22Rv1 (cell line): ENCODE results near the gene HOXD10.

Experiments
- H3K27ac ChIP-seq: fragments of 450-650 bp; 2 replicates; pipeline ENCODE4 v1.5.1; 2017
- CTCF ChIP-seq: fragments of 450-650 bp; IDR thresholded peaks from 2 replicates; pipeline ENCODE4 v1.5.1; 2017; ENCODE audit warnings: mild to moderate bottlenecking
- ZFX ChIP-seq: fragments of 450-650 bp; IDR thresholded peaks from 2 replicates; pipeline ENCODE4 v1.6.1; 2017; ENCODE audit warnings: antibody characterized with exemption, borderline replicate concordance

The HOXD10 gene

DNA sequence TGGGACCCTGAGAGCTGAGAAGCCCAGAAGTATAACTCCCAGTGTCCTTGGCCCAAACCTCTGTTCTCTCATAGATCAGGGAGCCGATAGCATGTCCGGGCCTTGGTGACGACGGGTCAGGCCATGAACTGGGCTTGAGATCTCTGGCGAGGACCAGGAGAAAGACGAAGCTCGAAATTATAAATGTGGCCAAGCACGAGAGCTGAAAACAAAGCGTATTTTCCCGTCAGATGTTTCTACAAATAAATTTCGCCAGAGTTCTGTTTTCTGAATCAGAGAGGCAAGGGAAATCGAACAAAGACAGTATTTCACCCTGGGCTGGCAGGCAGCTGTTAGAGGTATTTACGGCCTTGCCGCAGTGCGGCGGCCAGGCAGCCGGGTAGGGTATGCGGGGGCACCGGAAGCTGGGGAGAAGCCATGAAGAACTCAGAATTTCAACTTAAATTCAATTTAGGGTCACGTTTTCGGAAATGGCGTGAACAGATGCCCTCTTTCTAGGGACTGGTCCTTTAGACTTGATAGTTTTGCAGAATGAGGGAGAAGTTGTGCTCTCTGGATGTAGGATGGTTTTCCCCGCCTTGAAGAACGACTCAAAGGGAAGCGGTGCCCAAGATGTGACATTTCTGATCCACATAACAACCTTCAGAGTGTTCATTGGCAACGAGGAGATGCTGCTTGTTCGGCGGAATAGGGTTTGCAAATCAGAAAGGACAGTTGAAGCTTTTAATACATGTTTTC, 22.5 kb downstream of the HOXD10 start:
- H3K27ac ChIP-seq, result no peak overlapping the region
- TF ChIP-seq ZFX (no peak), CTCF (no peak)

DNA sequence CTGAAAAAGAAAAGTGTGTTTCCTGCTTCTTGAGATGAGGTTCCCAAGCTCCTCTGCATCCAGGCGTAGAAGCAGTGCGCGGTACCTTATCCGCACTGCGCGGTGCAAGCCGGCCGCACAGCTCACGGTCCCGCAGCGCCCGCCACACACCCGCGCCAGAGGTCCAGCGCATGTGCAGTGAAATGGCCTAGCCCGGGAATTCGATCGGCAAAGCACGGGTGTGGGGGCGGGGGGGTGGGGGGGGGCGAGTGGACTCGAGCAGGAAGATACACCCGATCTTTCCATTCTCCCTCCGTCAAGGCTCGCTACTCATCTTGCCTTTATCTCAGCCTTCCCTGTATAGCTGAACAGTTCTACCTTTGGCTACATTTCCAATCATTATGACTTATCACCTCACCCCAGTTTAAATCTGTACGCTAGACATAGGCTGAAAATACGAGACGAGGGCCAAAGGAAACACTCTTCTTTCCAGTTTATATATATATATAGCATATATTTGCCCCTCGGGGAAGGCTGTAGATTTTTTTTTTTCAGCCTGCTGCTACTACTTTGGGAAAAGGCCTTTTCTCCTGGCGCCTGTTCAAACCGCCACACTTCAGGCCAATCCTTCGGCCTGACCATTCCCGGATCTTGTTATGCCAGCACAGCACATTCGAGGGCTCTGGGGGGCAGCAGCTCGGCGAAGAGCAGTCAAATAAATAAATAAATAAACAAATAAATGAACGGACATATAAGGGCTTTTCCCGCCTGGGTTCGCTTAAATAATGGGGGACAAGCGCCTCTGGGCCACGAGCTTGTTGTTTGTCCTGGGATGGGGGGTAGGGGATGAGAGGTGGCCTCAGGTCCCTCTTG, 23.3 kb downstream of the HOXD10 start:
- no peak overlapping the region for H3K27ac ChIP-seq
- no peak for TF ChIP-seq ZFX
- TF ChIP-seq CTCF, result no peak

- no peak overlapping the region for H3K27ac ChIP-seq
- TF ChIP-seq CTCF, result peak; percentile 79
- no peak for TF ChIP-seq ZFX
These were observed 24.1 kb downstream of the HOXD10 start for GRCh38 chr2:176140513-176141317.

DNA sequence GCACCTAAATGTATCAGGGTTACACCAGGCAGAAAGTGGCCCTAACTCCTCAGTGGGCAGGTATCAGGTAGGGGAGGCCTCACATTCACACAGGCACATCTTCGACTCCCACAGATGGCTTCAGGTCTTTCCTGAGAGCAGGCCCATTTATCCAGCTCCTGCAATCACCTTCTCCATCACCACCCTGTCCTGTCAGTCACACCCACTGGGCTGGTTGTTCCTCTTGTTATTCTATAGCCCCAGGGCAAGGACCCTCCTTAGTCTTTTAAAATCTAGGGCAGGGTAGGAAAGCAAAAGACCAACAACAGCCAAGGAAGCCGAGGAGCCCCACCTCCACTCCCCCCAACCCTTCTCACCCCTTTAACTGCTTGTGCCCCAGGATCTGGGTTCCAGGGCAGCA, 25.7 kb downstream of the HOXD10 start:
- H3K27ac ChIP-seq, result no peak overlapping the region
- no peak for TF ChIP-seq ZFX
- no peak for TF ChIP-seq CTCF

DNA sequence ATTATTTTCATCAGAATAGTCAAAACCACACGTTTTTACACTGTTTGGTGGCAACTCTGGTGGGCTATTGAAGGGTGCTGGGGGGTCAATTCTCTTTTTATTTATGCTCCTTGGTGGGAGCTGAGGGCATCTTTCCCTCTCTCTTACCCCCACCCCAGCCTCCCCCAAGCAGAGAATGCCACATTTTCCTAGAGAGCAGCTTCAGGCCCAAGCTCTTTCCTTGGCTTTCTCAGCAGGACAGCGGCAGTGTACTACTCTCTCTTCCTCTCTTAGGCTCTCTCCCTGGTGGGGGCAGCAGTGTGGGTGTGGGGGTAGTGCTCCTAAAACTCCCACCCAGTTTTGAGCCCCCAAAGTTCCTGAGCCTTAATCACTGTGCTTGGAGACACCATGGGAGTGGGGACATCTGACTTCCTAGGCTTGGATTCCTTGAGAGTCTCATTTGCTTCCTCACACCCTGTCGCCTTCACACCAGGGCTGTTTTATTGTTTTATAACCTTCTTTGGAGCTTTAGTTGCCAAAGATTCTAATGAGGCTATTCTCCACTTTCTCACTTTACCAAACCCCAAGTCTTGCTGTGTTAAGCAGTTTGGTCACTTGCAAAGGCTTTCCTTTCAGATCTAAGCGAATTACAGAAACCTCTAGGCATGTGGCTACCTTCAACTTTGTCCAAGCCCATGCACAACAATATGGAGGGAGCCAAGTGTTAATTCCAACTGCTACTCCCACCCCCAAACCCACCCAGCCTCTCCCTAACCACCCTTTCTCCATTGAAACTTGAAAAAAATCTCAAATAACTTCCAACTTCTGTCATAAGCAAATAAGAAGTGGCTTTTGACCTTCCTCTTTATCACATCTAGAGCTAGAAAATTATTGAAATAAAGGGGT, 28.7 kb downstream of the HOXD10 start:
- TF ChIP-seq ZFX (no peak), CTCF (no peak)
- no peak overlapping the region for H3K27ac ChIP-seq

GRCh38 chr2:176146101-176146500, 29.5 kb downstream of the HOXD10 start:
- TF ChIP-seq ZFX (no peak), CTCF (no peak)
- H3K27ac ChIP-seq, result no peak overlapping the region
